Ishikawa (cell line): ENCODE measurements around the gene PRSS2.
A peak's percentile ranks its signal among the peaks of the same experiment; 100 is the strongest.

Source experiments
- CEBPB ChIP-seq: IDR thresholded peaks from 2 replicates; pipeline ENCODE4 v1.6.1; 2012
- EGR1 ChIP-seq: IDR thresholded peaks from 2 replicates; pipeline ENCODE4 v1.6.1; 2012
- EP300 ChIP-seq: IDR thresholded peaks from 2 replicates; pipeline ENCODE4 v1.6.1; 2012; ENCODE audit warnings: borderline replicate concordance
- FOXM1 ChIP-seq: IDR thresholded peaks from 2 replicates; pipeline ENCODE4 v1.6.1; 2012; ENCODE audit warnings: low read depth, borderline replicate concordance
- MAX ChIP-seq: IDR thresholded peaks from 2 replicates; pipeline ENCODE4 v1.6.1; 2012
- NFIC ChIP-seq: IDR thresholded peaks from 2 replicates; pipeline ENCODE4 v1.6.1; 2012
- RAD21 ChIP-seq: IDR thresholded peaks from 2 replicates; pipeline ENCODE4 v1.6.1; 2012; ENCODE audit warnings: low read depth
- REST ChIP-seq: IDR thresholded peaks from 2 replicates; pipeline ENCODE4 v1.6.1; 2012; ENCODE audit warnings: low read depth, mild to moderate bottlenecking
- TAF1 ChIP-seq: IDR thresholded peaks from 2 replicates; pipeline ENCODE4 v1.6.1; 2012; ENCODE audit warnings: low read depth, mild to moderate bottlenecking
- TCF12 ChIP-seq: IDR thresholded peaks from 2 replicates; pipeline ENCODE4 v1.6.1; 2012; ENCODE audit warnings: low read depth
- TEAD4 ChIP-seq: IDR thresholded peaks from 2 replicates; pipeline ENCODE4 v1.6.1; 2012
- YY1 ChIP-seq: IDR thresholded peaks from 2 replicates; pipeline ENCODE4 v1.6.1; 2012; ENCODE audit warnings: low read depth
- ZBTB7A ChIP-seq: IDR thresholded peaks from 2 replicates; pipeline ENCODE4 v1.6.1; 2012; ENCODE audit warnings: low read depth
- TF ChIP-seq, protein P1 (sequence below): IDR thresholded peaks from 2 replicates; pipeline ENCODE4 v1.6.1; 2012

PRSS2 gene

DNA sequence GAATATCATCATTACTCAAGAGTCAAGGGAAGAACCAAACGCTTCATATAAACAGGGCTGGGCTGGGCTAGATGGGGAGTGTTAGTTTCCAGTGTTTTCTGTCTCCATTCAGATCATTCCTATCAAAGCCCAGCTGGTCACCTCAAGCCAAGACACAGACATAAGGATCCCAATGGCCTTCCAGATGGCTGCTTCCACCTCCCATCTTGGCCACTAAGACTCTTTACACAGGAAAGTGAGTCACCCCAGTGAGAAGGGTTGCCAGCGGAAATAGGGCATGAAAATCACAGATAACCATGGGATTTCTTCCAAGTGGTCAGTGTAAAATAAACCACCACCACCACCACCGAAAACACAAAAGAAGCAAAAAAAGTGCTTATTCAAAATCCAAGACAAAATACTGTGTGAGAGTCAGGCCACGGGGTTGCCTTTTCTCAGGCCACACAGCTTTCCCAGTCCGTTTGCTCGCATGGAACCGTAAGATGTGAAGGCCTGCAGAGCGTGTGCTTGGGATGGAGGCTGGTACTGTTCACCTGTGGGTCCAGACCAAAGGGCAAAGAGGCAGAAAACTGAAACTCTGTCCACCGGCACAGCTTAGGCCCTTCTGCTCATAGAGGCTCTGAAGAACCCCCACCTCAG, 5.6 kb downstream of the PRSS2 start:
- no peak for TF ChIP-seq REST
- peak; percentile 53 for TF ChIP-seq NFIC
- no peak for TF ChIP-seq TCF12
- TF ChIP-seq CEBPB: no peak
- no peak for TF ChIP-seq EGR1
- TF ChIP-seq FOXM1: no peak
- 0 out of 2 replicates have a peak, but pooled peaks have one; percentile 23 for TF ChIP-seq EP300

- TF ChIP-seq EGR1: no peak
- no peak for TF ChIP-seq REST
- TF ChIP-seq TEAD4: no peak
- no peak for TF ChIP-seq YY1
- no peak for TF ChIP-seq TCF12
- no peak for TF ChIP-seq EP300
- TF ChIP-seq MAX: no peak
- TF ChIP-seq RAD21: no peak
- no peak for TF ChIP-seq TAF1
- TF ChIP-seq FOXM1: no peak
- no peak for TF ChIP-seq NFIC
- no peak for TF ChIP-seq CEBPB
- TF ChIP-seq, protein P1, sequence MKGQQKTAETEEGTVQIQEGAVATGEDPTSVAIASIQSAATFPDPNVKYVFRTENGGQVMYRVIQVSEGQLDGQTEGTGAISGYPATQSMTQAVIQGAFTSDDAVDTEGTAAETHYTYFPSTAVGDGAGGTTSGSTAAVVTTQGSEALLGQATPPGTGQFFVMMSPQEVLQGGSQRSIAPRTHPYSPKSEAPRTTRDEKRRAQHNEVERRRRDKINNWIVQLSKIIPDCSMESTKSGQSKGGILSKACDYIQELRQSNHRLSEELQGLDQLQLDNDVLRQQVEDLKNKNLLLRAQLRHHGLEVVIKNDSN: no peak
These were observed 6.5 kb downstream of the PRSS2 start for GRCh38 chr7:142777318-142777717.

DNA sequence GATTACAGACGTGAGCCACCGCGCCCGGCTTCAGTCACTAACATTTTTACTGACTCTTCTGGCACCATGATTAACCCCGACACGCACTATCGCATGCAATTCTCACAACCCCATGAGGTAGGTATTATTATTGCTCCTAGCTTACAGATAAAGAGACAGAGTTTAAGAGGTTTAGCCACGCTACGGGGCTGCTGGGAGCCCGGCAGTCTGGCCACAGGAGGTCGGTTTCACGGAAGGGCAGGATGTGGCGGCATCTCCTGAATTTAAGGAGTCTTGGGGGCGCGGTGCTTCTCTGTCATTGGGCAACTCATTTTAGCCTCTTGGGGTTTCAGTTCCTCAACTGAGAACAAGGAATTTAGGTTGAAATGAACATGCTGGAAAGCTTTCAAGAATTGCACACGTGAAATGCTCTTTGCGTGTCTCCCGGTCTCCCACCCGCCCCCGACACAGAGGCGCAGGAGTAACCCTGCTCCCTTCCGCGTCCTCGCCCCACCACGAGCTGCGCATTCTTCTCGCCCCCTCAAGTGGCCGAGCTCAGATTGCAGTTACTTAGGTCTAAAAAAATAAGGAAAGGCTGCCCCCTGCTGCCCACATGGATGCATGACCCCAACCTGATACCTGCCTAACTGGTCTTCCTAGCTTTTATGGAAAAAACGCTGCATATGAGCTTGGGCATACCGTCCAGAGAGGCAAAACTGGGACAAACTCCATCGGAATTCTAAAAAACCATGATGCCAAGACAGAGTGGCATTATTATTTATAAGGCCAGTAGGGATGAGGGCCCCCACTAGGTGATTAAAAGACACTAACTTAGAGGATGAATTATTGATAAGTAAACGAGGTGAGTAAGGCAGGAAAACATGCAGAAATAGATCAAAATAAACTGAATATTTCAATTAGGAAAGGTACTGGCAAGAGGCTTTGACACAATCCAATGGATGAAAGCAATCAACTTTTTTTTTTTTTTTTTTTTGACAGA, 12.4 kb downstream of the PRSS2 start:
- TF ChIP-seq EGR1: peak; percentile 39
- peak; percentile 100 for TF ChIP-seq RAD21
- no peak for TF ChIP-seq MAX
- TF ChIP-seq ZBTB7A: 0 out of 2 replicates have a peak, but pooled peaks have one; percentile 41
- peak; percentile 40; the same call in 1 of the 2 replicates for TF ChIP-seq TEAD4
- no peak for TF ChIP-seq TCF12

DNA sequence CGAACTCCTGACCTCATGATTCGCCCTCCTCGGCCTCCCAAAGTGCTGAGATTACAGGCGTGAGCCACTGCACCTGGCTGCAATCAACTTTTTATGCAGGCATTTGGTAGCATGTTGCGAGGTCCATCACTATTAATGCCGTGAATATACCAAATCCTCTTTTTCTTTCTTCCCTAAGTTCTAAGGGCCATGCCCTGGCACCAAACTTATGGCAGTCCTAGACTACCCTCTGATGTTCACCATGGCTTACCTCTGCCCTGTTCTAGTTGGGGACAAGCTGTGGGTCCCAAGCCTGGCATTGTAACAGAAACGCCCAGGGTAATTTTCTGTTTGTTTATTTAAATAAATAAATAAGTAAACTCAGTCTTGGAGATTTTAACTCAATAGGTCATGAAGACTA, 13.3 kb downstream of the PRSS2 start:
- no peak for TF ChIP-seq ZBTB7A
- TF ChIP-seq RAD21: peak; percentile 36

- TF ChIP-seq CEBPB: no peak
- TF ChIP-seq RAD21: no peak
- TF ChIP-seq NFIC: no peak
These were observed 13.9 kb downstream of the PRSS2 start for GRCh38 chr7:142784716-142785115.

DNA sequence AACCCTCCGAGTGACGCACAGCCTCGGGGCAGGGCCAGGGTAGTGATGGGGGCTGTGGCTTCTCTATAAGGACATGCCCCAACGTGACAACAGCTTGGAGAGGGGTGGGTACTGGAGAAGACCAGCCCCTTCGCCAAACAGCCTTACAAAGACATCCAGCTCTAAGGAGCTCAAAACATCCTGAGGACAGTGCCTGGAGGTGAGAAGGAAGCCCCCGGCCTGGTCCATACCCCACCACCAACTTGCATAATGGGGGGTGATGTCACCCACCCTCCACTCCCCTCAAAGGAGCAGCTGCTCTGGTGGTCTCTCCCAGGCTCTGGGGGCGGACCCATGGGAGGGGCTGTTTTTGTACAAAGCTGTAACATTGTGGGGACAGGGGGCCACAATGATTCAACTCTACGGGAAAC, 15.1 kb downstream of the PRSS2 start:
- TF ChIP-seq EP300: no peak
- TF ChIP-seq YY1: no peak
- TF ChIP-seq, protein P1: no peak
- TF ChIP-seq REST: no peak
